Chondrocyte (in vitro differentiated cells): ENCODE data around the gene GRN. TPM values are rescaled to one million over a fixed set of nuclear protein-coding genes. Genes with fewer than 3 reads are reported as not detected.

Experiments used
- DNase-seq: peaks from one replicate; pipeline ENCODE4 v3.0.0; 2021; ENCODE audit warnings: mixed read lengths, low spot score
- H3K27ac Mint-ChIP-seq: one replicate; pipeline ENCODE4 v1.8.0; 2021; ENCODE audit warnings: mild to moderate bottlenecking, moderate library complexity, mixed read lengths; ENCODE audit not compliant: unreplicated experiment
- H3K27me3 Mint-ChIP-seq: 2 replicates; pipeline ENCODE4 v1.8.0; 2021; ENCODE audit warnings: low read depth, mixed read lengths
- H3K36me3 Mint-ChIP-seq: 2 replicates; pipeline ENCODE4 v1.8.0; 2021; ENCODE audit warnings: low read depth, mixed read lengths
- H3K4me1 Mint-ChIP-seq: 2 replicates; pipeline ENCODE4 v1.8.0; 2021; ENCODE audit warnings: low read depth, mild to moderate bottlenecking, mixed read lengths
- H3K4me3 Mint-ChIP-seq: one replicate; pipeline ENCODE4 v1.8.0; 2021; ENCODE audit warnings: mild to moderate bottlenecking, moderate library complexity, mixed read lengths; ENCODE audit not compliant: unreplicated experiment
- H3K9me3 Mint-ChIP-seq: 2 replicates; pipeline ENCODE4 v1.8.0; 2021; ENCODE audit warnings: low read depth, mixed read lengths
- total RNA-seq: library from RNA; stranded (reverse); gene quantifications from 3 replicates; pipeline ENCODE4 v1.2.1, GENCODE V29; 2021
- TF ChIP-seq, protein P1 (sequence below): fragments of 200-600 bp; sonication (generic); IDR thresholded peaks from 2 replicates; pipeline ENCODE4 v1.5.0; 2021; ENCODE audit warnings: antibody characterized with exemption, mild to moderate bottlenecking, moderate library complexity

Gene GRN
- total RNA-seq, 1 donor from 2014 or later = 342 TPM

DNA sequence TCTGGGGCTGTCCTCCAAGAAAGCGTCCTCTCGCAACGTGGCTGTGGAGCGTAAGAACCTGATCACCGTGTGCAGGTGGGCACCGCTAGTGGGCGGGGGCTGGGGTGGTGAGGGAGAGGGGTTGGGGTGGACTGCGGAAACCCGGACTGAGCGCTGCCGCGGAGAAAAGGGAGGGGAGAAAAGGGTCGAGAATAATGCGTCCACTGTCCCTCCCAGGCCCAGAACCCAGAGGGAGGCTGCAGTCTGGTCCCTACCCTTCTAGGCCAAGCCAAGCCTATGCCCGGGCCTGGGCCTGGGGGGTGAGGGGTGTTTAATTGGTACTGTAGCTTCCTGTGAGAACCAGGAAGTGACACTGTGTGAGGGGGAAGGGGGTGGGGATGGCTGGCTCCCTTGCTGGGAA, 36.2 kb upstream of the GRN start:
- Mint-ChIP-seq H3K4me3 (peak overlapping the region; percentile 33), H3K4me1 (peaks cover 7% of the 10 kb centered on the region), H3K36me3 (no peaks in the 10 kb centered on the region), H3K9me3 (no peaks in the 10 kb centered on the region), H3K27me3 (peaks cover 19% of the 10 kb centered on the region), H3K27ac (no peak overlapping the region)
- DNase-seq = no peak
- TF ChIP-seq, protein P1, sequence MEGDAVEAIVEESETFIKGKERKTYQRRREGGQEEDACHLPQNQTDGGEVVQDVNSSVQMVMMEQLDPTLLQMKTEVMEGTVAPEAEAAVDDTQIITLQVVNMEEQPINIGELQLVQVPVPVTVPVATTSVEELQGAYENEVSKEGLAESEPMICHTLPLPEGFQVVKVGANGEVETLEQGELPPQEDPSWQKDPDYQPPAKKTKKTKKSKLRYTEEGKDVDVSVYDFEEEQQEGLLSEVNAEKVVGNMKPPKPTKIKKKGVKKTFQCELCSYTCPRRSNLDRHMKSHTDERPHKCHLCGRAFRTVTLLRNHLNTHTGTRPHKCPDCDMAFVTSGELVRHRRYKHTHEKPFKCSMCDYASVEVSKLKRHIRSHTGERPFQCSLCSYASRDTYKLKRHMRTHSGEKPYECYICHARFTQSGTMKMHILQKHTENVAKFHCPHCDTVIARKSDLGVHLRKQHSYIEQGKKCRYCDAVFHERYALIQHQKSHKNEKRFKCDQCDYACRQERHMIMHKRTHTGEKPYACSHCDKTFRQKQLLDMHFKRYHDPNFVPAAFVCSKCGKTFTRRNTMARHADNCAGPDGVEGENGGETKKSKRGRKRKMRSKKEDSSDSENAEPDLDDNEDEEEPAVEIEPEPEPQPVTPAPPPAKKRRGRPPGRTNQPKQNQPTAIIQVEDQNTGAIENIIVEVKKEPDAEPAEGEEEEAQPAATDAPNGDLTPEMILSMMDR = no peak

DNA sequence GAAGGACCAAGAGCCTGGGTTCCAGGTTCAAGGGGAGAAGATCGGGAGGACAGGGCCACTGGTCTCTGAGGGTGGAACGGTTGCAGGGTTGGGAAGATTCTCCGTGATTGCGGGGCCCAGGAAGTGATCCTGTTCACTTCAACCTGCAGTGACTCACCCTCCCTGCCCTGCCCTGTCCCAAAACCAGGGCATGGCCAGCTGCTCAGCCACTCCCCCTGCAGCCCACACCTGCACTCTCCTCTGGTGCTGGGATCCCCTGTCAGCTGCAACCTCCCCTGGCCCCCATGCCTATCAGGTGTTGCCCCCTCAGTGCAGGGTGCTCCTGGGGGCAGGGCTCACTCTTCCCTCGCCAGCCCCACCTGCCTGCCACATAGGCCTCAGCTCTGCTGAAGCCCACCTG, 35.6 kb upstream of the GRN start:
- Mint-ChIP-seq H3K4me1 (peaks cover 7% of the 10 kb centered on the region), H3K36me3 (no peaks in the 10 kb centered on the region), H3K27me3 (peaks cover 21% of the 10 kb centered on the region), H3K9me3 (no peaks in the 10 kb centered on the region), H3K4me3 (no peak overlapping the region), H3K27ac (no peak overlapping the region)
- no peak for DNase-seq
- TF ChIP-seq, protein P1 = no peak

DNA sequence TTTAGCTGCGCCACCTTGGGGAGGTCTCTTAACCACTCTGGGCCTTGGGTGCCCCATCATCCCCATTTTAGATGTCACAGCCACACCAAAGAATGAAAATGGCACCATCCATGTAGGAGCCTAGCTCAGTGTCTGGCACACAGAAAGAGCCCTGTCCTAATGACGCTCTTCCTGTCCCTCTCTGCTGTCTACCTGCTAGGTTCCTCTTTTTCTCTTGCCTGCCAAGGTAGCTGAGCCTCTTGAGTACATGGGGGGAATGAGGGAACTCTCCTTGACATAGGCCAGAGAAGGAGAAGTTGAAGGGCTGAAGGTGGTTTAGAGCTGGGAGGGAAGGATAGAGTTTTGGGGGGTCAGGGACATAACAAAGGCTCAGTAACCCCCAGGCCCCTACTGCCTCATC, 34.9 kb upstream of the GRN start:
- no peaks in the 10 kb centered on the region for H3K36me3 Mint-ChIP-seq
- peaks cover 7% of the 10 kb centered on the region for H3K4me1 Mint-ChIP-seq
- H3K27me3 Mint-ChIP-seq = peaks cover 16% of the 10 kb centered on the region
- TF ChIP-seq, protein P1 = no peak
- DNase-seq = no peak
- no peak overlapping the region for H3K4me3 Mint-ChIP-seq
- no peak overlapping the region for H3K27ac Mint-ChIP-seq
- H3K9me3 Mint-ChIP-seq = no peaks in the 10 kb centered on the region

DNA sequence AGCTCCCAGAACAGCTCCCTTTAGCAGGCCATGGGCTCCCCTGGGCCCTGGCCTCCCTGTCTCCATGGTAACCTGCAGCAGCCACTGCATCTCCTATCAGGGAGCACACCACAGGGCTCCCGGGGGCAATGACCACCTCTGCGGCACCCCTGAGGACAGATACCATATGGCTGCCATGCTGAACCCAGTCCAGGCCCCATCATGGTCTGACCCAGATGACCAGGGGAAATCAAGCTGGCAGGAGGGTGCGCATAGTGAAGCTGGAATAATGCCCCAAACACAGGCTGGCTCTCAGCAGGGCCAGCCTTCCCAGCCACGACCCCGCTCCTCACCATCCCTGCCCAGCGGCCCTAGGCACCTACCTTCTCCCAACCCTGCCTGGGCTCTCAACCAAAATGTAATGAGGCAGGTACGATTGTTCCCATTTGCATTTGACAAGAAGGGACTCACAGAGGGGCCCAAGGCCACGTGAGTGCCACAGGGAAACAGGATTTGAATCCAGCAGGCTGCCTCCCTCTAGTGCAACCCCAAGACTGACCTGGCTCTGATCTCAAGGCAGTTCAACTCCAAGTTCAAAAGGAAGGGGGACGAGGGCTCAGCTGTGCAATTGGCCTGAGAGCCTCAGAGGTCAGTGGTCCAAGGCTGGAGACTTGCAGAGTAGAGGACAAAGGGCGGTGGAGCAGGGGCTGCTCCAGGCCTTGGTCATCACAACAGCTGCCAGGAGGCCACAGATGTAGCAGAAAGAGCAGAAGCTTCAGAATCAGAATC, 34.3 kb upstream of the GRN start:
- Mint-ChIP-seq H3K9me3 (no peaks in the 10 kb centered on the region), H3K27ac (no peak overlapping the region), H3K36me3 (no peaks in the 10 kb centered on the region), H3K4me3 (no peak overlapping the region), H3K27me3 (peaks cover 21% of the 10 kb centered on the region), H3K4me1 (peaks cover 12% of the 10 kb centered on the region)
- DNase-seq = no peak
- TF ChIP-seq, protein P1 = no peak

DNA sequence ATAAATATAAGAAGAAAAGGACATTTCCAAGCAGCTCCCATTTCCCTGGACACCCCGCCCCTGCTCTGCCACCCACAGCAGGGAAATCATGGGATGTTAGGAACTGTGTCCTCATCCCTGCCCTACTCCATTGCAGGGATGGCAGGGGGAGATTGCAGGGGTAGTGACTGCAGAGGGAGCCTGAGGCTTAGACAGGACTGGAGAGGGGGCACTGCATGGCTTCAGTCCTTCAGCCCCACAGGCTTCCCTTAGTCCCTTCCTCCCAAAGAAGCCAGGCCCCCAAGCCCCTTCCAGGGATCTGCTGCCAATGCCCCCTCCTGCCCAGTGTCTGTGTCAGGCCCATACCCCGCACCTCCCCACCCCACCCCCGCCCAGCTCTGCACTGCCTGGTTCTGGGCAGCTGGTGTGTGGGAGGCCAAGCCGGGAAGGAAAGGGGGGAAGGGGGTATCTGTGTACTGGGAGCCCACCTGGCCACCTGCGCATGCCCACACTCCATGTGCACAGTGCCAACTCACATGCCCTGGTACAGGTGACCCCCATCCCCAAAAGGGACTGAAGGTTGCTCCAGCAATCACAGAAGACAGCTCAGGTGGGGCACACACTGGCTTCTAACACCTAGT, 33.4 kb upstream of the GRN start:
- peaks cover 27% of the 10 kb centered on the region for H3K27me3 Mint-ChIP-seq
- no peak overlapping the region for H3K27ac Mint-ChIP-seq
- no peak for DNase-seq
- H3K4me3 Mint-ChIP-seq = no peak overlapping the region
- H3K9me3 Mint-ChIP-seq = no peaks in the 10 kb centered on the region
- H3K4me1 Mint-ChIP-seq = peaks cover 18% of the 10 kb centered on the region
- no peaks in the 10 kb centered on the region for H3K36me3 Mint-ChIP-seq
- TF ChIP-seq, protein P1 = no peak
